Aorta (tissue), 5 donors: Measurements from ENCODE around the gene TMEM245. TPM values are rescaled to one million over a fixed set of nuclear protein-coding genes. Genes with fewer than 3 reads are reported as not detected.

Source experiments
- ATAC-seq: fragments of 200-7000 bp; cut with Tn5 transposase; one replicate; pipeline ENCODE4 v1.9.1; 2022; ENCODE audit warnings: moderate library complexity; ENCODE audit not compliant: low FRiP score
- DNase-seq, 2 donors: peaks; one replicate each; pipeline ENCODE4 v3.0.0-alpha.2; 2020
- H3K27ac ChIP-seq, 2 donors: one replicate each; pipeline ENCODE4 v1.5.1; 2013; ENCODE audit warnings: low read length in 2 of 2, mild to moderate bottlenecking in 2 of 2, moderate library complexity in 2 of 2, control low read depth in 1 of 2, inconsistent platforms in 1 of 2, low read depth in 1 of 2
- H3K27me3 ChIP-seq, 2 donors: one replicate each; pipeline ENCODE4 v1.6.1; 2013; ENCODE audit warnings: control low read depth in 1 of 2, low read length in 1 of 2, mild to moderate bottlenecking in 1 of 2, moderate library complexity in 1 of 2; ENCODE audit not compliant: insufficient read depth in 2 of 2, control insufficient read depth in 1 of 2
- H3K36me3 ChIP-seq, 2 donors: one replicate each; pipeline ENCODE4 v1.6.1; 2013; ENCODE audit warnings: control low read depth in 1 of 2, low read length in 1 of 2, mild to moderate bottlenecking in 1 of 2; ENCODE audit not compliant: insufficient read depth in 2 of 2, control insufficient read depth in 1 of 2
- H3K4me1 ChIP-seq, 2 donors: one replicate each; pipeline ENCODE4 v1.6.1; 2013; ENCODE audit warnings: low read length in 2 of 2, control low read depth in 1 of 2, mild to moderate bottlenecking in 1 of 2, moderate library complexity in 1 of 2; ENCODE audit not compliant: insufficient read depth in 2 of 2, control insufficient read depth in 1 of 2
- H3K4me3 ChIP-seq, 2 donors: one replicate each; pipeline ENCODE4 v1.5.1; 2013; ENCODE audit warnings: low read length in 2 of 2, control low read depth in 1 of 2, mild to moderate bottlenecking in 1 of 2
- H3K9me3 ChIP-seq: one replicate; pipeline ENCODE4 v1.6.1; 2013; ENCODE audit warnings: mild to moderate bottlenecking, low read length; ENCODE audit not compliant: control insufficient read depth
- WGBS, 2 donors: extraction: QIAGEN DNeasy Blood & Tissue Kit; methylation state at CpG; one replicate each; pipeline ENCODE4 v1.1.7; 2013; 5-methylcytosine and 5-hydroxymethylcytosine counted together
- intact Hi-C, 2 donors: fragments of 100-400 bp; cut with DNase I; formaldehyde crosslinking; loops; one replicate each; pipeline versions ENCODE4 v1.14.2 to v1.15.0; 2022
- polyA plus RNA-seq, 2 donors: library from polyadenylated mRNA; stranded (reverse); fragments of 200-250 nt; gene quantifications; one replicate each; pipeline ENCODE4 v1.2.3, GENCODE V29; 2013
- total RNA-seq, 2 donors: library from RNA; stranded (reverse); fragmentation: NEBNext Ultra II Directional; extraction: Animal tissue kit (Norgen Biotek cat#: 25700); gene quantifications; one replicate each; pipeline ENCODE4 v1.2.1, GENCODE V29; 2021
- donor health status: healthy with polysubstance abuse.
- donor health status: Bipolar disorder and iron deficiency.
- donor health status: DM: no; HTN: no; CAD: no.
- donor health status: DM: no; HTN: no; CAD: no.
- donor health status: DM: yes; HTN: yes; CAD: no.

The TMEM245 gene
- total and polyA plus RNA-seq, 4 donors, result 10.1 to 60.1 (median 36.4) TPM

DNA sequence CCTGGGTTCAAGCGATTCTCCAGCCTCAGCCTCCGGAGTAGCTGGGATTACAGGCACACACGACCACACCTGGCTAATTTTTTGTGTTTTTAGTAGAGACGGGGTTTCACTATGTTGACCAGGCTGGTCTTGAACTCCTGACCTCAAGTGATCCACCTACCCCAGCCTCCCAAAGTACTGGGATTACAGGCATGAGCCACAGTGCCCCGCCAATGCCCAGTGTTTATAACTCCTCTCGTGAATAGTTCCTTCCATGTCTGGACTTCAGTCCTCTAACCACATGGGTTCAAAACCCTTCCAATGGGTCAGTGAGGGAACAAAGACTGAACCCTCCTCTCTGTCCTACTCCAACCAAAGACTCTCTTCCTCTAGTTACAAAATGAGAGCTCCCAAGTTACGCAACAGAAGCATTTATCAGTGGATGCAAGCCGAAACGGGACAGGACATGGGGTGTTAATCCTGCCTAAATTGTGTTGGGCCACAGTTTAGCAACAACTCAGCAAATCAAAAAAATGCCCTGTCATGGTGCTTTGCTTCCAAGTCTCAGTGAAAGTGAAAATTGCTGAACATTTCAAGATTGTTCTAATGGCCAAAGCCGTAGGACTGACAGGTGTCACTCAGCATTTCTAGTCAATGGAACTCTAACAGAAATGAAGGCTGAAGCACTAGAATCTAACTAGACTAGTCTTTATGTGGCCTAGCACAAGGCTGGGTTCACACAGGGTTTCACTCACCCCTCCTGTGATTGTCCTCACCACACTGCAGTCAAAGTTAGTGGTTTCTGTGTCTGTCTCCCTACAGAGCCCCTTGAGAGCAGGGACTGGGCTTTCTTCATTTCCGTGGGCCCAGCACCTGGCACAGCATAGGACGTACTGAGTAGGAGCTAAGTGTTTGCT, 3.2 kb upstream of the TMEM245 start:
- DNase-seq (no peak), ATAC-seq (no peak)
- intact Hi-C loops, result no loop called here
- H3K27ac ChIP-seq, result no peak overlapping the region
- H3K9me3 ChIP-seq, result no peaks in the 10 kb centered on the region
- H3K27me3 ChIP-seq, result no peaks in the 10 kb centered on the region
- WGBS, 2 donors, result 79 to 85% methylated on average over 12 of the region's 12 CpGs
- H3K4me3 ChIP-seq, result no peak overlapping the region
- H3K4me1 ChIP-seq, result no peaks in the 10 kb centered on the region
- no peaks in the 10 kb centered on the region for H3K36me3 ChIP-seq

GRCh38 chr9:109121232-109121796, 1.6 kb upstream of the TMEM245 start:
- Histone ChIP-seq H3K4me3 (no peak overlapping the region), H3K36me3 (no peaks in the 10 kb centered on the region), H3K27me3 (no peaks in the 10 kb centered on the region), H3K27ac (no peak overlapping the region), H3K9me3 (no peaks in the 10 kb centered on the region), H3K4me1 (peaks cover 0 to 6% of the 10 kb centered on the region in 2 donors)
- intact Hi-C loops, result no loop called here
- ATAC-seq (no peak), DNase-seq (no peak)
- 75 to 77% methylated on average over 11 of the region's 11 CpGs for WGBS, 2 donors

- H3K27ac ChIP-seq, result no peak overlapping the region
- H3K9me3 ChIP-seq, result no peaks in the 10 kb centered on the region
- no peaks in the 10 kb centered on the region for H3K36me3 ChIP-seq
- H3K4me3 ChIP-seq, result no peak overlapping the region
- intact Hi-C loops, result no loop called here
- 21 to 22% methylated on average over 13 of the region's 13 CpGs for WGBS, 2 donors
- ATAC-seq (no peak), DNase-seq (no peak)
- no peaks in the 10 kb centered on the region for H3K27me3 ChIP-seq
- H3K4me1 ChIP-seq, result peaks cover 0 to 6% of the 10 kb centered on the region in 2 donors
Measured at GRCh38 chr9:109120204-109120789, 550 bp upstream of the TMEM245 start.

DNA sequence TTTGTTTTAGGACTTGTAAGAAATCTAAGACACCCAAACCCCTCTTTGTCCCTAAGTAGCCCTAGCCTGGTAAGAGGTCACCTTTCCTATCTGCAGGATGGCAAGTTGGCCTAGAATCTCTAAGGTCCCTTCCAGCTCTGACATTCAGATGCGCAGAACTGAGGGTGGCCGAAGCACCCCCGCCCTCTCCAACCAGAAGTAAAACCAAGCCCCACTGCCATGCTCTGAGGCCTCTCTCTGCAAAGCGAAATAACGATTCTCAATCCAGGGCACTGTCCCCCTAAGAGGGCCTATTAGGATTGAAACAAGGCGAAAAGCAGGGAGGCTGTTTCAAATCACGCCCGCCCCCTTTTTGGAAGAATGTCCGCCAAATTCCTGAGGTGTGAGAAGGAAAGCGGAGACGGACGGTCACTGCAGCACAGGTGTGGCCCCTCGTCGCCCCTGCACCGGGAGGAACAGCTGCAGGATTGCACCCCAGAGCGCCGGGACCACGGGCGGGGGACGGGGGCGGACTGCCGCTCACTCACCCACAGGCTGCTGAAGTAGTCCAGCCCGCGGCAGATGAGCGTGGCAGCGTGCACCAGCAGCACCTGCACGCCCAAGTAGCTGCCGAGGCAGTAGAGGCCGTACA, 824 bp downstream of the TMEM245 start:
- Histone ChIP-seq H3K27me3 (no peaks in the 10 kb centered on the region), H3K4me1 (peaks cover 4 to 6% of the 10 kb centered on the region in 2 donors), H3K9me3 (no peaks in the 10 kb centered on the region), H3K4me3 (peak overlapping the region; percentile 67 to 93), H3K27ac (peak overlapping the region in 1 of 2 donors; percentile 71), H3K36me3 (no peaks in the 10 kb centered on the region)
- ATAC-seq, result no peak
- intact Hi-C loops, result loop anchor here in 1 of 2 donors (1.0 to 5.0 kb wide), 2 partner anchors 107 to 185 kb away; partner anchors contain the start of genes ABITRAM, CTNNAL1 and ELP1
- WGBS, 2 donors, result 0 to 1% methylated on average over 29 of the region's 29 CpGs
- DNase-seq, result no peak

GRCh38 chr9:109117856-109118807, 1.6 kb downstream of the TMEM245 start:
- WGBS, 2 donors, result 14 to 15% methylated on average over 14 of the region's 14 CpGs
- peak overlapping the region; percentile 67 to 93 for H3K4me3 ChIP-seq
- no peaks in the 10 kb centered on the region for H3K9me3 ChIP-seq
- no peak for ATAC-seq
- peaks cover 4 to 9% of the 10 kb centered on the region in 2 donors for H3K4me1 ChIP-seq
- no peaks in the 10 kb centered on the region for H3K27me3 ChIP-seq
- DNase-seq, result no peak
- intact Hi-C loops, result loop anchor here in 1 of 2 donors (1.0 to 5.0 kb wide), 2 partner anchors 106 to 184 kb away; partner anchors contain the start of genes ABITRAM, CTNNAL1 and ELP1
- H3K27ac ChIP-seq, result no peak overlapping the region
- no peaks in the 10 kb centered on the region for H3K36me3 ChIP-seq

DNA sequence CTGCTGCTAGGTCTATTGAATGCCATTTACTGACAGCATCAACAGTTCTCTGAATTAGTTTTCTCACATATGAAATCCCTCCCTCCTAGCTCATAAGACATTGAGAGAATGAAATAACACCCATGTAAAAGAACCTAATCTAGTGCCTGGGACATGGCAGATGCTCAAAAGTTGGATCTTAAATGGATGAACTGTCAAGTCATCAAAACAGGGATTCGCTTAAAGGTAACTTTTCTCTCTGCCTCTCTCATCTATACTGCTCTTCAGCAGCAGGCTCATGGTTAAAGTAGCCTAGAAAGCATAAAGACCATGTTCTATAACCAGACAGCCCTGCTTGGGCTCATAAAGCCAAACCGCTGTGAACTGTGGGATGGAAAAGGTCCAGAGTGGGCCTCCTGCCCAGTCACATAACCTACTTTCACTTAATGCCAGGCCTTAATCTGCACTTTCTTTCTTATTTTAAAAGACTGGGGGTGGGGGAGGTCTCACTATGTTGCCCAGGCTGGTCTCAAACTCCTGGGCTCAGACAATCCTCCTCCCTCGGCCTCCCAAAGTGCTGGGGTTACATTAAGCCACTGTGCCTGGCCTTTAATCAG, 3.7 kb downstream of the TMEM245 start:
- no peaks in the 10 kb centered on the region for H3K36me3 ChIP-seq
- DNase-seq (peak in 1 of 2 donors; percentile 61), ATAC-seq (no peak)
- peaks cover 4 to 11% of the 10 kb centered on the region in 2 donors for H3K4me1 ChIP-seq
- H3K27ac ChIP-seq, result no peak overlapping the region
- H3K27me3 ChIP-seq, result no peaks in the 10 kb centered on the region
- H3K4me3 ChIP-seq, result no peak overlapping the region
- 29 to 34% methylated on average over 3 of the region's 3 CpGs for WGBS, 2 donors
- intact Hi-C loops, result loop anchor here in 1 of 2 donors (5.0 kb wide), 1 partner anchor 104 kb away; the partner anchor contains the start of gene CTNNAL1
- H3K9me3 ChIP-seq, result no peaks in the 10 kb centered on the region

DNA sequence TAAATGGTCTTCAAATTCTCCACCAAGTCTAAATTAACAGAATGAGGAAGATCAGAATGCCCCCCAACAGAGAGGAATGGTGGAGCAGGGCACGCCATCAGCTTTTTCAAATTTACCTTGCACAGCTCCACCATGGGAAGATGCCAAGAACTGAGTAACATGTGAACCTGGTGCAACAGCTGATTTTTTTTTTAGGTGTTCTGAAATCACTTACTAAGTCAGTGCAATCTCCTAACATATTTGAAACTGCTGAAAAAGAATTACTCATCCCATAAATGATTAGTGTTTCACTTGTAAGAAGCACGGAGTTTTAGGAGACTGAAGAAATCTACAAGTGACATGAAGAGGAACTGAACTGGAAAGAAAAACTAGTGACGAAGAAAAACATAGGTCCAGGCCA, 5.1 kb downstream of the TMEM245 start:
- no peak for DNase-seq
- Histone ChIP-seq H3K27ac (peak overlapping the region in 1 of 2 donors; percentile 60), H3K4me1 (peaks cover 6 to 11% of the 10 kb centered on the region in 2 donors), H3K9me3 (no peaks in the 10 kb centered on the region), H3K36me3 (no peaks in the 10 kb centered on the region), H3K4me3 (no peak overlapping the region), H3K27me3 (no peaks in the 10 kb centered on the region)
- intact Hi-C loops, result loop anchor here in 1 of 2 donors (5.0 kb wide), 1 partner anchor 102 kb away; the partner anchor contains the start of gene CTNNAL1
- no peak for ATAC-seq
- WGBS, 2 donors, result 34 to 36% methylated on average over 3 of the region's 3 CpGs
